A375 (cell line): ENCODE data around the gene MBD3L4. TPM values are rescaled to one million over a fixed set of nuclear protein-coding genes. Genes with fewer than 3 reads are reported as not detected.

Source experiments
- total RNA-seq: library from RNA; depleted of rRNA; stranded (reverse); fragments of >200 nt; shearing (Covaris generic); gene quantifications from 2 replicates; pipeline ENCODE4 v1.2.3, GENCODE V29; 2014; rRNA removed

Gene MBD3L4
- total RNA-seq, result not detected in 2 replicates

GRCh38 chr19:7040079-7040478, at the start of gene MBD3L4:
TSS of gene MBD3L4 (minus strand) at chr19:7040179. CDS start at chr19:7040144, 35 bp downstream.

GRCh38 chr19:7069042-7069903, 29.3 kb upstream of the MBD3L4 start, which contains the start of gene ZNF557:
TSS of gene ZNF557 (plus strand) at chr19:7069703. CDS start at chr19:7075075, 5,372 bp downstream.

GRCh38 chr19:7058576-7058975, 18.6 kb upstream of the MBD3L4 start, which contains the start of gene MBD3L3:
TSS of gene MBD3L3 (minus strand) at chr19:7058676. CDS start at chr19:7058605, 71 bp downstream.

GRCh38 chr19:7049021-7049420, 9.0 kb upstream of the MBD3L4 start, which contains the start of gene MBD3L2:
TSS of gene MBD3L2 (plus strand) at chr19:7049321. CDS start at chr19:7049374, 53 bp downstream.

GRCh38 chr19:7030278-7030677, 9.7 kb downstream of the MBD3L4 start, which contains the start of gene MBD3L5:
TSS of gene MBD3L5 (plus strand) at chr19:7030578. CDS start at chr19:7030612, 34 bp downstream.

GRCh38 chr19:7021331-7021730, 18.6 kb downstream of the MBD3L4 start, which contains the start of gene MBD3L2B:
TSS of gene MBD3L2B (minus strand) at chr19:7021431. CDS start at chr19:7021397, 34 bp downstream.

Other genes with a start within 250 kb of the MBD3L4 start
- gene ADGRE1, start 152.6 kb downstream of the MBD3L4 start, total RNA-seq, result 4.6 and 4.9 TPM in 2 replicates
- not detected in 2 replicates for gene MBD3L2B, start 18.7 kb downstream of the MBD3L4 start, total RNA-seq
- gene MBD3L5, start 9.6 kb downstream of the MBD3L4 start, total RNA-seq, result not detected in 2 replicates
- gene MBD3L2, start 9.1 kb upstream of the MBD3L4 start, total RNA-seq, result not detected in 2 replicates
- gene MBD3L3, start 18.5 kb upstream of the MBD3L4 start, total RNA-seq, result not detected in 2 replicates
- 11.2 and 12.8 TPM in 2 replicates for gene ZNF557, start 29.5 kb upstream of the MBD3L4 start, total RNA-seq